Upper lobe of left lung (tissue), 6 donors: Measurements from ENCODE around the gene GAS2L1. TPM values are rescaled to one million over a fixed set of nuclear protein-coding genes. Genes with fewer than 3 reads are reported as not detected.

Experiments
- ATAC-seq, 2 donors: fragments of 200-7000 bp; cut with Tn5 transposase; one replicate each; pipeline ENCODE4 v1.9.1; 2022; ENCODE audit warnings: mild to moderate bottlenecking in 2 of 2, moderate library complexity in 2 of 2; ENCODE audit not compliant: low FRiP score in 2 of 2
- DNase-seq, 2 donors: peaks; one replicate each; pipeline ENCODE4 v3.0.0-alpha.2; 2019 to 2020
- H3K27ac ChIP-seq, 4 donors: fragments of 200-600 bp; sonication (generic); one replicate each; pipeline ENCODE4 v1.5.1; 2016 to 2019
- H3K27me3 ChIP-seq, 4 donors: fragments of 200-600 bp; sonication (generic); one replicate each; pipeline ENCODE4 v1.5.1; 2017 to 2019
- H3K36me3 ChIP-seq, 4 donors: fragments of 200-600 bp; sonication (generic); one replicate each; pipeline ENCODE4 v1.5.1; 2016 to 2019
- H3K4me1 ChIP-seq, 4 donors: fragments of 200-600 bp; sonication (generic); one replicate each; pipeline ENCODE4 v1.5.1; 2018 to 2019
- H3K4me3 ChIP-seq, 4 donors: fragments of 200-600 bp; sonication (generic); one replicate each; pipeline ENCODE4 v1.5.1; 2017 to 2019; ENCODE audit warnings: mild to moderate bottlenecking in 2 of 4, moderate library complexity in 1 of 4
- H3K9me3 ChIP-seq, 4 donors: fragments of 200-600 bp; sonication (generic); one replicate each; pipeline ENCODE4 v1.5.1; 2018 to 2019
- EP300 ChIP-seq, 4 donors: sonication (generic); formaldehyde crosslinking; IDR thresholded peaks; one replicate each; pipeline ENCODE4 v1.5.1; 2017; ENCODE audit warnings: antibody characterized with exemption in 4 of 4, control low read depth in 2 of 4
- POLR2A ChIP-seq, 4 donors: fragments of 450-650 bp; IDR thresholded peaks; one replicate each; pipeline ENCODE4 v1.5.1; 2016 to 2017; ENCODE audit warnings: antibody characterized with exemption in 4 of 4, mild to moderate bottlenecking in 2 of 4
- POLR2AphosphoS5 ChIP-seq, 2 donors: sonication (generic); formaldehyde crosslinking; IDR thresholded peaks; one replicate each; pipeline ENCODE4 v1.5.1; 2017; ENCODE audit warnings: antibody characterized with exemption in 2 of 2
- WGBS, 2 donors: methylation state at CpG; one replicate each; pipeline ENCODE4 v1.1.5; 2017 to 2018; 5-methylcytosine and 5-hydroxymethylcytosine counted together
- total RNA-seq, 6 donors: library from RNA; depleted of rRNA in 4 of 6; stranded (reverse); fragments of >200 nt in 4 of 6; gene quantifications; one replicate each; pipeline versions ENCODE4 v1.1.0 to v1.2.1, GENCODE V29; 2016 to 2021
- TF ChIP-seq, protein P1 (sequence below), 6 experiments: fragments of 450-650 bp in 4 of 6; fragments of 200-600 bp in 2 of 6; sonication (generic) in 2 of 6; IDR thresholded peaks; one replicate each; pipeline ENCODE4 v1.5.1; 2016 to 2019; ENCODE audit warnings: antibody characterized with exemption in 6 of 6
- donor health status: DM: no; HTN: no; CAD: no; lungs with moderate emphysema.
- donor health status: DM: no; HTN: yes; CAD: no; lungs with severe emphysema.

The GAS2L1 gene
- total RNA-seq, 6 donors from 2014 or later, result 14.4 to 63.4 (median 36.1) TPM

DNA sequence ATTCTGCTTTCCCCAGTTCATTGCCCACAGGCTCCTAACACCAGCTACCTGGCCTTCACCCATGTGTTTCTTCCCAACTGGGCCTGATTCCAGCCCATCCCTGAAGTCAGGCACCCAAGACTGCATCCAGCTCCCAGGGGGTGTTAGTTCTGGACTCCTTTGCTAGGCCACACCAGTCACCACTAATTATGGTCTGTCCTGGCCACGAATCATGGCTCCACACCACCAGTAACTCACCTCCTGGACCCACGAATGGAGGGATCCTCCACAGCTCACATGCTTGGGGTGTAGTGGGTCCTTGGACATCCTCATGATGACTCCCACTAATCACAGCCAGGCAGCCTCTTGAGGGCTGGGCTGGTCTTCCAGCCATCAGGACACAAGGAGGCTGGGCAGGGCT is 12.6 kb downstream of the GAS2L1 start:
- TF ChIP-seq EP300 (IDR thresholded peaks at IDR 0.05) (no peak), POLR2A (IDR thresholded peaks at IDR 0.05) (no peak), POLR2AphosphoS5 (IDR thresholded peaks at IDR 0.05) (no peak)
- TF ChIP-seq, protein P1, sequence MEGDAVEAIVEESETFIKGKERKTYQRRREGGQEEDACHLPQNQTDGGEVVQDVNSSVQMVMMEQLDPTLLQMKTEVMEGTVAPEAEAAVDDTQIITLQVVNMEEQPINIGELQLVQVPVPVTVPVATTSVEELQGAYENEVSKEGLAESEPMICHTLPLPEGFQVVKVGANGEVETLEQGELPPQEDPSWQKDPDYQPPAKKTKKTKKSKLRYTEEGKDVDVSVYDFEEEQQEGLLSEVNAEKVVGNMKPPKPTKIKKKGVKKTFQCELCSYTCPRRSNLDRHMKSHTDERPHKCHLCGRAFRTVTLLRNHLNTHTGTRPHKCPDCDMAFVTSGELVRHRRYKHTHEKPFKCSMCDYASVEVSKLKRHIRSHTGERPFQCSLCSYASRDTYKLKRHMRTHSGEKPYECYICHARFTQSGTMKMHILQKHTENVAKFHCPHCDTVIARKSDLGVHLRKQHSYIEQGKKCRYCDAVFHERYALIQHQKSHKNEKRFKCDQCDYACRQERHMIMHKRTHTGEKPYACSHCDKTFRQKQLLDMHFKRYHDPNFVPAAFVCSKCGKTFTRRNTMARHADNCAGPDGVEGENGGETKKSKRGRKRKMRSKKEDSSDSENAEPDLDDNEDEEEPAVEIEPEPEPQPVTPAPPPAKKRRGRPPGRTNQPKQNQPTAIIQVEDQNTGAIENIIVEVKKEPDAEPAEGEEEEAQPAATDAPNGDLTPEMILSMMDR (IDR thresholded peaks at IDR 0.05), result no peak
- Histone ChIP-seq H3K4me3 (no peak overlapping the region), H3K27me3 (peaks cover 0 to 20% (median 14%) of the 10 kb centered on the region in 4 donors), H3K36me3 (no peaks in the 10 kb centered on the region), H3K9me3 (no peaks in the 10 kb centered on the region), H3K4me1 (peaks cover 17 to 20% (median 18%) of the 10 kb centered on the region in 4 donors), H3K27ac (no peak overlapping the region)
- ATAC-seq, result no peak
- no peak for DNase-seq
- 86% methylated on average over 2 of the region's 2 CpGs; no CpG with 5 or more reads in 1 of the 2 donors for WGBS, 2 donors

GRCh38 chr22:29320546-29320945 is 14.1 kb downstream of the GAS2L1 start:
- Histone ChIP-seq H3K36me3 (no peaks in the 10 kb centered on the region), H3K27ac (no peak overlapping the region), H3K9me3 (no peaks in the 10 kb centered on the region), H3K27me3 (peaks cover 0 to 5% (median 4%) of the 10 kb centered on the region in 4 donors), H3K4me1 (peaks cover 4 to 6% (median 4%) of the 10 kb centered on the region in 4 donors), H3K4me3 (no peak overlapping the region)
- no peak for TF ChIP-seq EP300 (IDR thresholded peaks at IDR 0.05)
- TF ChIP-seq, protein P1 (IDR thresholded peaks at IDR 0.05), result no peak
- TF ChIP-seq POLR2A (IDR thresholded peaks at IDR 0.05), result no peak
- TF ChIP-seq POLR2AphosphoS5 (IDR thresholded peaks at IDR 0.05), result no peak
- WGBS, 2 donors, result 55 to 58% methylated on average over 1 of the region's 1 CpG
- ATAC-seq (no peak), DNase-seq (no peak)

DNA sequence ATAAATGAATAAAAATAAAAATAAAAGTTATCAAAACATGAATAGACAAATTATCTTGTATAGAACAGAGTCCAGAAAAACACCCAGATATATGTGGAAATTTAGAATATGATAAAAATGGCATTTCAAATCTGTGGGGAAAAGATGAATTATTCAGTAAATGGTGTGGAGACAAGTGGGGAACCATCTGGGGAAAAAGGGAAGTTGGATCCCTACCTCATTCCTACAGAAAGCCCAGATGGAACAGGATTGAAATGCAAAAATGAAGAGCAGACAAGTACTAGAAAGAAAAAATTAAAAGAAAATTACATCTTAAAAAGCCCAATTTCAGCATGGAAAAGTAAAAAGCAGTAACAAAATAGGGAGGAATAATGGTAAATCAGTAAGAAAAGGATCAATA is 17.2 kb downstream of the GAS2L1 start:
- H3K9me3 ChIP-seq, result no peaks in the 10 kb centered on the region
- TF ChIP-seq EP300 (IDR thresholded peaks at IDR 0.05) (no peak), POLR2AphosphoS5 (IDR thresholded peaks at IDR 0.05) (no peak), POLR2A (IDR thresholded peaks at IDR 0.05) (no peak)
- TF ChIP-seq, protein P1 (IDR thresholded peaks at IDR 0.05), result no peak
- no peaks in the 10 kb centered on the region for H3K4me1 ChIP-seq
- DNase-seq (no peak), ATAC-seq (no peak)
- H3K36me3 ChIP-seq, result peaks cover 4 to 24% (median 22%) of the 10 kb centered on the region in 4 donors
- H3K4me3 ChIP-seq, result no peak overlapping the region
- H3K27me3 ChIP-seq, result no peaks in the 10 kb centered on the region
- no peak overlapping the region for H3K27ac ChIP-seq

GRCh38 chr22:29325356-29325755 is 18.9 kb downstream of the GAS2L1 start:
- Histone ChIP-seq H3K27me3 (no peaks in the 10 kb centered on the region), H3K36me3 (peaks cover 4 to 41% (median 38%) of the 10 kb centered on the region in 4 donors), H3K9me3 (no peaks in the 10 kb centered on the region), H3K4me3 (no peak overlapping the region), H3K4me1 (no peaks in the 10 kb centered on the region), H3K27ac (no peak overlapping the region)
- DNase-seq (no peak), ATAC-seq (no peak)
- 77 to 84% methylated on average over 8 of the region's 8 CpGs for WGBS, 2 donors
- TF ChIP-seq, protein P1 (IDR thresholded peaks at IDR 0.05), result no peak
- TF ChIP-seq EP300 (IDR thresholded peaks at IDR 0.05) (no peak), POLR2A (IDR thresholded peaks at IDR 0.05) (no peak), POLR2AphosphoS5 (IDR thresholded peaks at IDR 0.05) (no peak)

DNA sequence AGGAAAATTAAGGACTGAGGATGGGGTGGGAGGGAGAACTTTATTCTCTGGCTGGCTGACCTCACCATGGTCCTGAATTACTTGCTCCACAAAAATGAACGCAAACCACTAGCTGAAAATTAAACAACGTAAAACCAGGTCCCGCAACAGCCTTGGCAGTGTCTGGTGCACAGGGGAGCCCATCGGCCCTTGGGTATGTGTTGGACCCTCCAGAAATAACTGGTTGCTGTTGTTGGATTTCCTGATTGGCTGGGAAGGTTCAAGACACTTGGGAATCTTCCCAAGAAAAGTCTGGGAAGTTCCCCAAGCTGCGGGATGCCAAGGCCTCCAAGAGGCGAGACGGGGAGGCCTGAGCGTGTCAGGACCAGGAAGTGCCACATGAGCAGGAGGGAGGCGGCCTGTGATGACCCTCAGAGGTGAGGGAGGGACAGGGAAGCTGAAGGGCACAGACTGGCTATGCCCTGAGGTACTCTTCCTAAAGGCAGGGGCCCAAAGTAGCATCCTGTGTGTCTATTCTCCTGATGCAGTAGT is 19.4 kb downstream of the GAS2L1 start:
- Histone ChIP-seq H3K9me3 (no peaks in the 10 kb centered on the region), H3K36me3 (peaks cover 4 to 46% (median 43%) of the 10 kb centered on the region in 4 donors), H3K4me1 (no peaks in the 10 kb centered on the region), H3K4me3 (no peak overlapping the region), H3K27ac (no peak overlapping the region), H3K27me3 (no peaks in the 10 kb centered on the region)
- DNase-seq (no peak), ATAC-seq (no peak)
- TF ChIP-seq, protein P1 (IDR thresholded peaks at IDR 0.05), result no peak
- TF ChIP-seq EP300 (IDR thresholded peaks at IDR 0.05), result no peak
- no peak for TF ChIP-seq POLR2A (IDR thresholded peaks at IDR 0.05)
- no peak for TF ChIP-seq POLR2AphosphoS5 (IDR thresholded peaks at IDR 0.05)
- 57 to 75% methylated on average over 9 of the region's 9 CpGs for WGBS, 2 donors
